Vein endothelial cell (primary cell): ENCODE measurements around the gene SH3BP5. TPM values are rescaled to one million over a fixed set of nuclear protein-coding genes. Genes with fewer than 3 reads are reported as not detected.

Source experiments
- small RNA-seq: library from RNA; depleted of rRNA; stranded (forward); fragments of <200 nt; gene quantifications from one replicate; pipeline ENCODE3, GENCODE V24; 2012
- total RNA-seq: library from RNA; depleted of rRNA; stranded (reverse); fragments of >200 nt; gene quantifications from 2 replicates; pipeline ENCODE4 v1.2.3, GENCODE V29; 2012

The SH3BP5 gene, protein sequence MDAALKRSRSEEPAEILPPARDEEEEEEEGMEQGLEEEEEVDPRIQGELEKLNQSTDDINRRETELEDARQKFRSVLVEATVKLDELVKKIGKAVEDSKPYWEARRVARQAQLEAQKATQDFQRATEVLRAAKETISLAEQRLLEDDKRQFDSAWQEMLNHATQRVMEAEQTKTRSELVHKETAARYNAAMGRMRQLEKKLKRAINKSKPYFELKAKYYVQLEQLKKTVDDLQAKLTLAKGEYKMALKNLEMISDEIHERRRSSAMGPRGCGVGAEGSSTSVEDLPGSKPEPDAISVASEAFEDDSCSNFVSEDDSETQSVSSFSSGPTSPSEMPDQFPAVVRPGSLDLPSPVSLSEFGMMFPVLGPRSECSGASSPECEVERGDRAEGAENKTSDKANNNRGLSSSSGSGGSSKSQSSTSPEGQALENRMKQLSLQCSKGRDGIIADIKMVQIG
- total RNA-seq: 59.8 and 108 TPM in 2 replicates

GRCh38 chr3:15332405-15333098, at the start of gene SH3BP5:
SH3BP5 (minus strand) TSS chr3:15332586; CDS start chr3:15332408, 178 bp downstream.

DNA sequence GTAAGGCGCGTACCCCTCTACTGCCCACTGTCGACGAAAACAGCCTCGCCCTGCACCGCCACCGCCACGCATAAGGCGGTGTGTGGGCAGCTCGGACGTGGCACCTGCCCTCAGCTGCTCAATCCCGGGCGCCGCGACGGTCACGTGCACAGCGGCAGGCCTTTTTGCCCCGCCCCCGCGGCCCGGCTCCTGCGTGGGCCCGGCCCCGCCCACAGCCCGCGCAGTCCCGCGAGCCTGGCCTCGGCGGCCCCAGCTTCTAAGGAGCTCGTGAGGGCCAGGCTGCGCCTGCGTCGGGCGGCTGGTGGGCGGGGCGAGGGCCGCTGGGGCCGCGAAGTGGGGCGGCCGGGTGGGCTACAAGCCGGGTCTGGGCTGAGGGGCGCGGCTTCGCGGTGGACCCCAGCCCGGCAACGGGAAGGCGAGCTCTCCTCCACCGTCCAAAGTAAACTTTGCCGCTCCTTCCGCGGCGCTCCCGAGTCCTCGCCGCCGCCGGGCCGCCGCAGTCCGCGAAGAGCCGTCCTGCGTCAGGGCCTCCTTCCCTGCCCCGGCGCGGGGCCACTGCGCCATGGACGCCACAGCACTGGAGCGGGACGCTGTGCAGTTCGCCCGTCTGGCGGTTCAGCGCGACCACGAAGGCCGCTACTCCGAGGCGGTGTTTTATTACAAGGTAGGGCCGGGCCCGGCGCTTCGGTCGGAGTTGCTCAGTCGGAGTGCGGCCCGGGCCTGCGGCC, 126.3 kb downstream of the SH3BP5 start, which contains the start of gene CAPN7:
CAPN7 (plus strand) TSS at position 313 of the 728 bp plus-strand sequence; CDS start at position 563, 250 bp downstream.

Small RNA genes within 50 kb of the gene (small RNA-seq; reads per million reads assigned to genes)
- gene HMGN2P7: not detected
- not detected for gene RNU6-454P

Other genes starting within 250 kb of the SH3BP5 start
- 23.2 and 26.7 TPM in 2 replicates for gene RBSN, start 233.4 kb downstream of the SH3BP5 start, total RNA-seq
- gene CAPN7, start 126.3 kb downstream of the SH3BP5 start, total RNA-seq: 28.5 and 34.0 TPM in 2 replicates
- gene METTL6, start 95.0 kb upstream of the SH3BP5 start, total RNA-seq: 21.2 and 21.7 TPM in 2 replicates
- gene EAF1, start 95.0 kb upstream of the SH3BP5 start, total RNA-seq: 31.6 and 41.2 TPM in 2 replicates
- 0.29 and 0.98 TPM in 2 replicates for gene COLQ, start 189.1 kb upstream of the SH3BP5 start, total RNA-seq